Left lung (tissue), 10 donors: ENCODE data around the gene HIF3A. TPM values are rescaled to one million over a fixed set of nuclear protein-coding genes. Genes with fewer than 3 reads are reported as not detected.

Source experiments
- ATAC-seq: fragments of 200-7000 bp; cut with Tn5 transposase; one replicate; pipeline ENCODE4 v1.9.1; 2020; ENCODE audit warnings: moderate library complexity
- DNase-seq, 4 donors: peaks; one replicate each; pipeline ENCODE4 v3.0.0-alpha.2; 2013 to 2020
- H3K27ac ChIP-seq, 2 donors: fragments of 200-600 bp; sonication (generic) in 1 of 2; one replicate each; pipeline versions ENCODE4 v1.5.0 to v1.8.0; 2020 to 2021
- H3K27me3 ChIP-seq, 2 donors: fragments of 200-600 bp; sonication (generic) in 1 of 2; one replicate each; pipeline versions ENCODE4 v1.5.0 to v1.8.0; 2020 to 2021
- H3K36me3 ChIP-seq, 2 donors: fragments of 200-600 bp; sonication (generic) in 1 of 2; one replicate each; pipeline versions ENCODE4 v1.5.0 to v1.8.0; 2020 to 2021
- H3K4me1 ChIP-seq, 2 donors: fragments of 200-600 bp; one replicate each; pipeline ENCODE4 v1.8.0; 2021
- H3K4me3 ChIP-seq, 2 donors: fragments of 200-600 bp; sonication (generic) in 1 of 2; one replicate each; pipeline versions ENCODE4 v1.5.0 to v1.8.0; 2020 to 2021; ENCODE audit warnings: mild to moderate bottlenecking in 1 of 2
- H3K9me3 ChIP-seq, 2 donors: fragments of 200-600 bp; sonication (generic) in 1 of 2; one replicate each; pipeline versions ENCODE4 v1.5.0 to v1.8.0; 2020 to 2021
- intact Hi-C, 2 donors: fragments of 100-400 bp; cut with DNase I; formaldehyde crosslinking; loops; one replicate each; pipeline versions ENCODE4 v1.11.2 to v1.14.2; 2022
- polyA plus RNA-seq, 6 donors: library from polyadenylated mRNA; unstranded; fragments of 120-200 nt; gene quantifications; one replicate each; pipeline ENCODE4 v1.2.1, GENCODE V29; 2013; ENCODE audit not compliant: insufficient read length in 6 of 6
- total RNA-seq, 2 donors: library from RNA; stranded (reverse); fragmentation: NEBNext Ultra II Directional; extraction: Animal tissue kit (Norgen Biotek cat#: 25700); gene quantifications; one replicate each; pipeline ENCODE4 v1.2.1, GENCODE V29; 2021
- TF ChIP-seq, protein P1 (sequence below), 2 donors: fragments of 200-600 bp; sonication (generic) in 1 of 2; IDR thresholded peaks; one replicate each; pipeline versions ENCODE4 v1.5.0 to v1.8.0; 2021; ENCODE audit warnings: antibody characterized with exemption in 2 of 2
- donor health status: DM: no; HTN: yes; CAD: no.
- donor health status: DM: no; HTN: no; CAD: no.

Gene HIF3A
- total and polyA plus RNA-seq, 8 donors = 15.9 to 218 (median 173) TPM

DNA sequence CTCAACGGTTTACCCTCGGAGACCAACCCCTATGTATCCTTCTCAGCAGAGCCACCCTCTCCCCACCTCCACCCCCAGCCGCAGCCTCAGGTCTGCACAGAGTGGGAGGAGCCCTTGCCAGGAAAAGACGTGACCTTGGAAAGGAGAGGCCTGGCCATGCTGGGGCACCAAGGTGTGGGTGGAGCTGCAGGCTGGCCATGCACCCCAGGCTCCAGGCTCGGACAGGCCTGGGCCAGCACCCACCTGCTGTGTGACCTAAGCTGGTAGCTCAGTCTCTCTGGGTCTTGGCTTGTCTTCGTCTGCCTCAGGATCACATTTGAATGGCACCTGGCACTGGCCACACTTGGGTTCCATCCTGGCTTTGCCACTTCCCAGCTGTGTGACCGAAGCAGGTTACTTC, 87.0 kb downstream of the HIF3A start:
- DNase-seq (peak in 1 of 4 donors; percentile 51), ATAC-seq (no peak)
- TF ChIP-seq, protein P1, sequence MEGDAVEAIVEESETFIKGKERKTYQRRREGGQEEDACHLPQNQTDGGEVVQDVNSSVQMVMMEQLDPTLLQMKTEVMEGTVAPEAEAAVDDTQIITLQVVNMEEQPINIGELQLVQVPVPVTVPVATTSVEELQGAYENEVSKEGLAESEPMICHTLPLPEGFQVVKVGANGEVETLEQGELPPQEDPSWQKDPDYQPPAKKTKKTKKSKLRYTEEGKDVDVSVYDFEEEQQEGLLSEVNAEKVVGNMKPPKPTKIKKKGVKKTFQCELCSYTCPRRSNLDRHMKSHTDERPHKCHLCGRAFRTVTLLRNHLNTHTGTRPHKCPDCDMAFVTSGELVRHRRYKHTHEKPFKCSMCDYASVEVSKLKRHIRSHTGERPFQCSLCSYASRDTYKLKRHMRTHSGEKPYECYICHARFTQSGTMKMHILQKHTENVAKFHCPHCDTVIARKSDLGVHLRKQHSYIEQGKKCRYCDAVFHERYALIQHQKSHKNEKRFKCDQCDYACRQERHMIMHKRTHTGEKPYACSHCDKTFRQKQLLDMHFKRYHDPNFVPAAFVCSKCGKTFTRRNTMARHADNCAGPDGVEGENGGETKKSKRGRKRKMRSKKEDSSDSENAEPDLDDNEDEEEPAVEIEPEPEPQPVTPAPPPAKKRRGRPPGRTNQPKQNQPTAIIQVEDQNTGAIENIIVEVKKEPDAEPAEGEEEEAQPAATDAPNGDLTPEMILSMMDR (IDR thresholded peaks at IDR 0.05) = no peak
- no peaks in the 10 kb centered on the region for H3K27me3 ChIP-seq
- H3K27ac ChIP-seq = no peak overlapping the region
- no peaks in the 10 kb centered on the region for H3K9me3 ChIP-seq
- no peaks in the 10 kb centered on the region for H3K4me1 ChIP-seq
- peaks cover 0 to 88% of the 10 kb centered on the region in 2 donors for H3K36me3 ChIP-seq
- H3K4me3 ChIP-seq = no peak overlapping the region
- intact Hi-C loops = no loop called here

GRCh38 chr19:46384396-46384795, 87.6 kb downstream of the HIF3A start:
- Histone ChIP-seq H3K4me1 (no peaks in the 10 kb centered on the region), H3K27me3 (no peaks in the 10 kb centered on the region), H3K36me3 (peaks cover 0 to 87% of the 10 kb centered on the region in 2 donors), H3K27ac (no peak overlapping the region), H3K4me3 (no peak overlapping the region), H3K9me3 (no peaks in the 10 kb centered on the region)
- ATAC-seq (no peak), DNase-seq (peak in 1 of 4 donors; percentile 47)
- TF ChIP-seq, protein P1 (IDR thresholded peaks at IDR 0.05) = no peak
- intact Hi-C loops = no loop called here

GRCh38 chr19:46385636-46386035, 88.8 kb downstream of the HIF3A start:
- peak in 1 of 4 donors; percentile 6 for DNase-seq
- Histone ChIP-seq H3K27ac (no peak overlapping the region), H3K9me3 (no peaks in the 10 kb centered on the region), H3K27me3 (no peaks in the 10 kb centered on the region), H3K36me3 (peaks cover 0 to 91% of the 10 kb centered on the region in 2 donors), H3K4me1 (no peaks in the 10 kb centered on the region), H3K4me3 (no peak overlapping the region)
- ATAC-seq = no peak
- intact Hi-C loops = no loop called here
- TF ChIP-seq, protein P1 (IDR thresholded peaks at IDR 0.05) = no peak

DNA sequence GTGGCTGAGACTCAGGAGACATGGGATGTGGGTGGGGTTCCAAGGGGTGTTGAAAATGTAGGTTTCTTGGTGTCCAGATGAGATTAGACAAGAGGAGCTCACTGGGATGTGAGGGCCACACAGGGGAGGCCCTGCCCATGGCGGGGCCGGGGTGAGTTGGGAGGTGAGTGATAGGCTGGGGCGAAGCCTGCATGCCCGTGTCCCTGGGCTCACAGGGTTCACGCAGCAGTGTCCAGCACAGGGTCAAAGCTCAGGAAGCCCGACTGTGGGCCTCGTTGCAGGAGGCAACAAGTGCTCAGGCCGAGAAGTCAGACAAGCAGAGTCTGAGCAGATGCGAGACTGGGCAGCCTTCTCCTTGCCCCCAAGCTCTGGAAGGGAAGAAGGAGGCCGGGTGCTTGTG, 89.3 kb downstream of the HIF3A start:
- no peak for ATAC-seq
- peak in 1 of 4 donors; percentile 67 for DNase-seq
- intact Hi-C loops = no loop called here
- TF ChIP-seq, protein P1 (IDR thresholded peaks at IDR 0.05) = no peak
- Histone ChIP-seq H3K27me3 (no peaks in the 10 kb centered on the region), H3K4me3 (no peak overlapping the region), H3K36me3 (peaks cover 0 to 96% of the 10 kb centered on the region in 2 donors), H3K9me3 (no peaks in the 10 kb centered on the region), H3K4me1 (no peaks in the 10 kb centered on the region), H3K27ac (no peak overlapping the region)

GRCh38 chr19:46386996-46387712, 90.3 kb downstream of the HIF3A start:
- ATAC-seq (no peak), DNase-seq (peak in 1 of 4 donors; percentile 57)
- Histone ChIP-seq H3K27ac (no peak overlapping the region), H3K4me1 (peaks cover 0 to under 1% of the 10 kb centered on the region in 2 donors), H3K4me3 (no peak overlapping the region), H3K9me3 (no peaks in the 10 kb centered on the region), H3K27me3 (no peaks in the 10 kb centered on the region), H3K36me3 (peaks cover 0 to 96% of the 10 kb centered on the region in 2 donors)
- TF ChIP-seq, protein P1 (IDR thresholded peaks at IDR 0.05) = no peak
- intact Hi-C loops = no loop called here
